ENCODE results near the gene COL24A1. TPM values are rescaled to one million over a fixed set of nuclear protein-coding genes. Genes with fewer than 3 reads are reported as not detected.
"Not testable (repeated sequence)": the region's sequence is repeated elsewhere in the genome, so short reads cannot be mapped to it uniquely, and the experiment has no call there.

COL24A1 gene
- total RNA-seq, 1 experiment from 2014 or later, result 0.06 TPM

- no peak for DNase-seq (ENCODE audit: low read depth)
Observed at GRCh38 chr1:86152887-86153286, 3.7 kb downstream of the COL24A1 start.

- DNase-seq (ENCODE audit: low read depth), result no peak
Observed at GRCh38 chr1:86151427-86151826, 5.1 kb downstream of the COL24A1 start.

- no peak for DNase-seq (ENCODE audit: low read depth)
Observed at GRCh38 chr1:86150553-86151055, 6.0 kb downstream of the COL24A1 start.

GRCh38 chr1:86149591-86149990 lies 7.0 kb downstream of the COL24A1 start:
- no peak for DNase-seq (ENCODE audit: low read depth)

- DNase-seq (ENCODE audit: low read depth), result no peak
Observed at GRCh38 chr1:86147755-86148154, 8.8 kb downstream of the COL24A1 start.

- DNase-seq (ENCODE audit: low read depth), result no peak
Observed at GRCh38 chr1:86146566-86146965, 10.0 kb downstream of the COL24A1 start.

GRCh38 chr1:86140281-86140880 lies 16.2 kb downstream of the COL24A1 start:
- no peak for DNase-seq (ENCODE audit: low read depth)

GRCh38 chr1:86138746-86139145 lies 17.8 kb downstream of the COL24A1 start:
- DNase-seq (ENCODE audit: low read depth), result no peak

- DNase-seq (ENCODE audit: low read depth), result peak; percentile 78
Observed at GRCh38 chr1:86137436-86137835, 19.1 kb downstream of the COL24A1 start.

GRCh38 chr1:86119214-86119764 lies 37.3 kb downstream of the COL24A1 start:
- DNase-seq (ENCODE audit: low read depth), result no peak

GRCh38 chr1:86114816-86115400 lies 41.7 kb downstream of the COL24A1 start:
- DNase-seq (ENCODE audit: low read depth), result no peak

- DNase-seq (ENCODE audit: low read depth), result no peak
Observed at GRCh38 chr1:86114236-86114635, 42.3 kb downstream of the COL24A1 start.

- not testable (repeated sequence) for DNase-seq (ENCODE audit: low read depth)
Observed at GRCh38 chr1:86111590-86111989, 45.0 kb downstream of the COL24A1 start.

GRCh38 chr1:86110451-86111129 lies 46.0 kb downstream of the COL24A1 start:
- DNase-seq (ENCODE audit: low read depth), result no peak

- DNase-seq (ENCODE audit: low read depth), result no peak
Observed at GRCh38 chr1:86105533-86105866, 51.1 kb downstream of the COL24A1 start.

GRCh38 chr1:86104606-86105532 lies 51.7 kb downstream of the COL24A1 start:
- no peak for DNase-seq (ENCODE audit: low read depth)

GRCh38 chr1:86101616-86102015 lies 55.0 kb downstream of the COL24A1 start:
- no peak for DNase-seq (ENCODE audit: low read depth)

GRCh38 chr1:86100401-86100800 lies 56.2 kb downstream of the COL24A1 start:
- no peak for DNase-seq (ENCODE audit: low read depth)

- peak; percentile 55 for DNase-seq (ENCODE audit: low read depth)
Observed at GRCh38 chr1:86089765-86090164, 66.8 kb downstream of the COL24A1 start.

- no peak for DNase-seq (ENCODE audit: low read depth)
Observed at GRCh38 chr1:86085741-86086409, 70.7 kb downstream of the COL24A1 start.

GRCh38 chr1:86084998-86085397 lies 71.6 kb downstream of the COL24A1 start:
- no peak for DNase-seq (ENCODE audit: low read depth)

Measured in Daoy (cell line).